Parathyroid adenoma (tissue), 2 donors: ENCODE results near the gene SORT1.

Experiments
- H2AFZ ChIP-seq: fragments of 300-600 bp; sonication (generic); one replicate; pipeline ENCODE4 v1.7.0; 2017; ENCODE audit warnings: antibody characterized with exemption, mild to moderate bottlenecking
- H3K27ac ChIP-seq: fragments of 300-600 bp; sonication (generic); one replicate; pipeline ENCODE4 v1.7.0; 2017
- H3K27me3 ChIP-seq: fragments of 300-600 bp; sonication (generic); one replicate; pipeline ENCODE4 v1.7.0; 2017; ENCODE audit warnings: low read length; ENCODE audit not compliant: control insufficient read depth, insufficient read depth
- H3K36me3 ChIP-seq: fragments of 300-600 bp; sonication (generic); one replicate; pipeline ENCODE4 v1.7.0; 2017; ENCODE audit warnings: low read length; ENCODE audit not compliant: control insufficient read depth, insufficient read depth
- H3K4me1 ChIP-seq: fragments of 300-600 bp; sonication (generic); one replicate; pipeline ENCODE4 v1.7.0; 2017; ENCODE audit warnings: control low read depth
- H3K4me2 ChIP-seq: fragments of 300-600 bp; sonication (generic); one replicate; pipeline ENCODE4 v1.7.0; 2017; ENCODE audit warnings: low read length
- H3K4me3 ChIP-seq: fragments of 300-600 bp; sonication (generic); one replicate; pipeline ENCODE4 v1.7.0; 2017; ENCODE audit warnings: low read depth, low read length
- H3K79me2 ChIP-seq: fragments of 300-600 bp; sonication (generic); one replicate; pipeline ENCODE4 v1.7.0; 2017; ENCODE audit warnings: control low read depth
- H3K9ac ChIP-seq: fragments of 300-600 bp; sonication (generic); one replicate; pipeline ENCODE4 v1.7.0; 2017; ENCODE audit warnings: mild to moderate bottlenecking
- H3K9me3 ChIP-seq: fragments of 300-600 bp; sonication (generic); one replicate; pipeline ENCODE4 v1.7.0; 2017; ENCODE audit warnings: low read length; ENCODE audit not compliant: control insufficient read depth
- TF ChIP-seq, protein P1 (sequence below): fragments of 300-600 bp; sonication (generic); IDR thresholded peaks from one replicate; pipeline ENCODE4 v1.7.0; 2017; ENCODE audit warnings: antibody characterized with exemption, mild to moderate bottlenecking
- donor health status: primary hyperparathyroidism.

SORT1 gene

DNA sequence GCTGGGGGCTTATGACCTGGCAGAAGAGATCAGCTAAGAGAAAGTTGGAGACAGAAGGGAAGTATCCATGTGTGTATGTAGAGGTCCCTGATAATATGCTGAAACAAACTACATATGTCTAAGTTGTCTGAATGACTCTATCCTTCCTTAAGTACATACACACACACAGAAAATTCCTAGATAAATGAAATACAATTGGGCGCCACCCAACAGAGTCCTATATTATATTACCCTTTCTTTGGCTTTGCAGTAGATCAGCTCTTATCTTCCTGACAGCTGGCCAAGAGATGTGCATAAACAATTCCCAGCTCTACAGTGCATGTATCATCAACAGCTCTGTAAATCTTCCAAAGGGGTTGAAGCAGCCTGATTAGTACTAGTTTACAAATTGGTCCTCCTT, 40.1 kb downstream of the SORT1 start:
- Histone ChIP-seq H3K9me3 (no peaks in the 10 kb centered on the region), H2AFZ (no peak overlapping the region), H3K9ac (no peak overlapping the region), H3K27ac (no peak overlapping the region), H3K36me3 (no peaks in the 10 kb centered on the region), H3K4me3 (no peak overlapping the region), H3K4me1 (no peaks in the 10 kb centered on the region), H3K4me2 (no peak overlapping the region), H3K27me3 (no peaks in the 10 kb centered on the region), H3K79me2 (no peaks in the 10 kb centered on the region)
- TF ChIP-seq, protein P1, sequence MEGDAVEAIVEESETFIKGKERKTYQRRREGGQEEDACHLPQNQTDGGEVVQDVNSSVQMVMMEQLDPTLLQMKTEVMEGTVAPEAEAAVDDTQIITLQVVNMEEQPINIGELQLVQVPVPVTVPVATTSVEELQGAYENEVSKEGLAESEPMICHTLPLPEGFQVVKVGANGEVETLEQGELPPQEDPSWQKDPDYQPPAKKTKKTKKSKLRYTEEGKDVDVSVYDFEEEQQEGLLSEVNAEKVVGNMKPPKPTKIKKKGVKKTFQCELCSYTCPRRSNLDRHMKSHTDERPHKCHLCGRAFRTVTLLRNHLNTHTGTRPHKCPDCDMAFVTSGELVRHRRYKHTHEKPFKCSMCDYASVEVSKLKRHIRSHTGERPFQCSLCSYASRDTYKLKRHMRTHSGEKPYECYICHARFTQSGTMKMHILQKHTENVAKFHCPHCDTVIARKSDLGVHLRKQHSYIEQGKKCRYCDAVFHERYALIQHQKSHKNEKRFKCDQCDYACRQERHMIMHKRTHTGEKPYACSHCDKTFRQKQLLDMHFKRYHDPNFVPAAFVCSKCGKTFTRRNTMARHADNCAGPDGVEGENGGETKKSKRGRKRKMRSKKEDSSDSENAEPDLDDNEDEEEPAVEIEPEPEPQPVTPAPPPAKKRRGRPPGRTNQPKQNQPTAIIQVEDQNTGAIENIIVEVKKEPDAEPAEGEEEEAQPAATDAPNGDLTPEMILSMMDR = no peak

DNA sequence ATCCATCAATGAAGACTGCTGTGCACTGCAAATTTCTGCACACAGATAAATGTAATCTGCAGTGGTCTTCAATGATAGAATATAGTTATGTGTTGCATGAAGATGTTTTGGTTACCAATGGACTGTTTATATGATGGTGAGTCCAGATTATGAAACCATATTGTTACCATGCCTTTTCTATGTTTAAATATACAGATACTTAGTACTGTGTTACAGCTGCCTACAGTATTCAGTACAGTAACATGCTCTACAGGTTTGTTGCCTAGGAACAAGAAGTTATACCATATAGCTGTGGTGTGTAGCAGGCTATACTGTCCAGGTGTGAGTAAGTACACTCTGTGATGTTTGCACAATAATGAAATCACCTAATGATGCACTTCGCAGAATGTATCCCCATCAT, 40.8 kb downstream of the SORT1 start:
- Histone ChIP-seq H2AFZ (no peak overlapping the region), H3K36me3 (no peaks in the 10 kb centered on the region), H3K79me2 (no peaks in the 10 kb centered on the region), H3K4me3 (no peak overlapping the region), H3K9me3 (no peaks in the 10 kb centered on the region), H3K27me3 (no peaks in the 10 kb centered on the region), H3K4me1 (no peaks in the 10 kb centered on the region), H3K9ac (no peak overlapping the region), H3K4me2 (no peak overlapping the region), H3K27ac (no peak overlapping the region)
- TF ChIP-seq, protein P1 = no peak

DNA sequence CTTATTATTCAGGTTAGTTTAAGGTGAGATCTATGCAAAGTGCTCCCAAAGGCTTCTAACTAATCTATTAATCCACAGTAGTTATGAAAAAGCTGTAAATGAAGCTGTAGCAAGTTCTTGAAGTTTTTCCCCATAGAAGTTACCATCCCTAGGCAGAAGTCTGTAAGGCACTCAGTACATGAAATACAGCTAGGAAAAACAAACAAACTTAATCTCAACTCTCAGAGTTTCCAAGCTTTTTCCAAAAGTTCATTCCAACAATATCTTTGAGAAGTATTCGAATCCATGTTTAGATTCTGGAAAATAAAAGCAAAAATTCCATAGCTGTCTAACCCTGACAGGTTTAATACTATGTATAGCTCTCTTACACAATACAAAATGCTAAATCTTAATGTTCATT, 41.2 kb downstream of the SORT1 start:
- Histone ChIP-seq H3K36me3 (no peaks in the 10 kb centered on the region), H3K9me3 (no peaks in the 10 kb centered on the region), H3K4me2 (no peak overlapping the region), H3K27ac (no peak overlapping the region), H3K4me3 (no peak overlapping the region), H3K9ac (no peak overlapping the region), H3K79me2 (no peaks in the 10 kb centered on the region), H3K27me3 (no peaks in the 10 kb centered on the region), H3K4me1 (no peaks in the 10 kb centered on the region), H2AFZ (no peak overlapping the region)
- TF ChIP-seq, protein P1 = no peak

DNA sequence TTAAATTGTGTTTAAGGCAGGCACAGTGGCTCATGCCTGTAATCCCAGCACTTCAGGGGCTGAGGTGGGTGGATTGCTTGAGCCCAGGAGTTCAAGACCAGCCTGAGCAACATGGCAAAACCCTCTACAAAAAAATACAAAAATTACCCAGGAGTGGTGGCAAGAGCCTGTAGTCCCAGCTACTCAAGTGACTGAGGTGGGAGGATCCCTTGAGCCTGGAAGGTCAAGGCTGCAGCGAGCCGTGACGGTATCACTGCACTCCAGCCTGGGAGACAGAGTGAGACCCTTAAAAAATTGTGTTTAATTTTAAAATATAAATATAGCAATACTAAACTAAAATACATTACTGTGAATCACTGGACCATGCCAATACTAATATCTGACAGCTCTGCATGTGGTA, 42.8 kb downstream of the SORT1 start:
- Histone ChIP-seq H3K4me1 (no peaks in the 10 kb centered on the region), H3K9ac (no peak overlapping the region)

DNA sequence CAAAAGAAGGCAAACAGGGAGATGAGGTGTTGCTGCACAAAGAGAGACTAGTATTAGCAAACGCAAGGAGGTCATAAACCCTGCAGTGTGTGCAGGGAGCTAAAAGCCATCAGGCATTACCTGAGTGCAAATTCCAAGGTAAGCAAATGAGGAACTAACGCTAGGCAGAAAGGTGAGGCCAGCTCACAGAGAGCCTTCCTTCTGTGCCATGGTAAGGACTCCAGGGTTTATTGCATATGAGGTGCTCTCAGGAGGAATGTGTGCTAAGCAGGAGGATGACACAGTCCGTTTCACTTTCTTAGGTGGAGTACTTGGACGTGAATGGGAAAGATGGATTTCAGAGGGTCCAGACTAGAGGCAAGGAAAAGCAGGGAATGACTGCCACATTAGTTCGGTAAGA, 46.3 kb downstream of the SORT1 start:
- no peak overlapping the region for H3K4me3 ChIP-seq
- no peaks in the 10 kb centered on the region for H3K79me2 ChIP-seq
- no peaks in the 10 kb centered on the region for H3K36me3 ChIP-seq
- no peak overlapping the region for H2AFZ ChIP-seq
- no peak overlapping the region for H3K4me2 ChIP-seq
- TF ChIP-seq, protein P1 = no peak
- no peaks in the 10 kb centered on the region for H3K9me3 ChIP-seq
- no peak overlapping the region for H3K9ac ChIP-seq
- H3K27me3 ChIP-seq = no peaks in the 10 kb centered on the region
- H3K4me1 ChIP-seq = no peaks in the 10 kb centered on the region
- H3K27ac ChIP-seq = no peak overlapping the region

More for the DNA sequence above, 42.8 kb downstream of the SORT1 start:
- Histone ChIP-seq H3K9me3 (no peaks in the 10 kb centered on the region), H3K27ac (no peak overlapping the region), H2AFZ (no peak overlapping the region), H3K79me2 (no peaks in the 10 kb centered on the region), H3K36me3 (no peaks in the 10 kb centered on the region), H3K4me3 (no peak overlapping the region), H3K27me3 (no peaks in the 10 kb centered on the region), H3K4me2 (no peak overlapping the region)
- TF ChIP-seq, protein P1 = no peak
